Spinal cord (tissue), 10 donors: ENCODE results near the gene USP10. TPM values are rescaled to one million over a fixed set of nuclear protein-coding genes. Genes with fewer than 3 reads are reported as not detected.
A peak's percentile ranks its signal among the peaks of the same experiment; 100 is the strongest.

ENCODE experiments used
- DNase-seq, 6 donors: peaks; one replicate each; pipeline versions ENCODE4 v3.0.0 to v3.0.0-alpha.2; 2013 to 2015; ENCODE audit warnings: low spot score in 6 of 6, low read depth in 4 of 6
- H3K27ac ChIP-seq: one replicate; pipeline ENCODE4 v1.5.1; 2013; ENCODE audit warnings: low read depth, low read length, control low read depth
- H3K27me3 ChIP-seq: one replicate; pipeline ENCODE4 v1.6.1; 2013; ENCODE audit warnings: low read length; ENCODE audit not compliant: control insufficient read depth, insufficient read depth
- H3K36me3 ChIP-seq: one replicate; pipeline ENCODE4 v1.6.1; 2013; ENCODE audit warnings: low read length; ENCODE audit not compliant: control insufficient read depth, insufficient read depth
- H3K4me1 ChIP-seq: one replicate; pipeline ENCODE4 v1.6.1; 2013; ENCODE audit warnings: low read length; ENCODE audit not compliant: control insufficient read depth, insufficient read depth
- H3K4me3 ChIP-seq: one replicate; pipeline ENCODE4 v1.5.1; 2013; ENCODE audit warnings: low read depth, low read length, control low read depth
- H3K9me3 ChIP-seq: one replicate; pipeline ENCODE4 v1.6.1; 2013; ENCODE audit warnings: low read length; ENCODE audit not compliant: control insufficient read depth, insufficient read depth
- WGBS: methylation state at CpG from one replicate; pipeline ENCODE4 v1.1.5; 2013; ENCODE audit warnings: missing lambda C conversion rate; ENCODE audit not compliant: insufficient coverage; 5-methylcytosine and 5-hydroxymethylcytosine counted together
- polyA plus RNA-seq, 2 donors: library from polyadenylated mRNA; unstranded; fragments of 120-200 nt; gene quantifications; one replicate each; pipeline ENCODE4 v1.2.1, GENCODE V29; 2013; ENCODE audit not compliant: insufficient read length in 2 of 2
- total RNA-seq, 2 donors: library from RNA; depleted of rRNA in 1 of 2; stranded (reverse); fragments of 120-200 nt in 1 of 2; fragments of >200 nt in 1 of 2; gene quantifications; one replicate each; pipeline versions ENCODE4 v1.2.3 to v1.2.4, GENCODE V29; 2013 to 2014
- donor health status: healthy.

USP10 gene
- total and polyA plus RNA-seq, 4 donors = 41.5 to 108 (median 70.2) TPM

DNA sequence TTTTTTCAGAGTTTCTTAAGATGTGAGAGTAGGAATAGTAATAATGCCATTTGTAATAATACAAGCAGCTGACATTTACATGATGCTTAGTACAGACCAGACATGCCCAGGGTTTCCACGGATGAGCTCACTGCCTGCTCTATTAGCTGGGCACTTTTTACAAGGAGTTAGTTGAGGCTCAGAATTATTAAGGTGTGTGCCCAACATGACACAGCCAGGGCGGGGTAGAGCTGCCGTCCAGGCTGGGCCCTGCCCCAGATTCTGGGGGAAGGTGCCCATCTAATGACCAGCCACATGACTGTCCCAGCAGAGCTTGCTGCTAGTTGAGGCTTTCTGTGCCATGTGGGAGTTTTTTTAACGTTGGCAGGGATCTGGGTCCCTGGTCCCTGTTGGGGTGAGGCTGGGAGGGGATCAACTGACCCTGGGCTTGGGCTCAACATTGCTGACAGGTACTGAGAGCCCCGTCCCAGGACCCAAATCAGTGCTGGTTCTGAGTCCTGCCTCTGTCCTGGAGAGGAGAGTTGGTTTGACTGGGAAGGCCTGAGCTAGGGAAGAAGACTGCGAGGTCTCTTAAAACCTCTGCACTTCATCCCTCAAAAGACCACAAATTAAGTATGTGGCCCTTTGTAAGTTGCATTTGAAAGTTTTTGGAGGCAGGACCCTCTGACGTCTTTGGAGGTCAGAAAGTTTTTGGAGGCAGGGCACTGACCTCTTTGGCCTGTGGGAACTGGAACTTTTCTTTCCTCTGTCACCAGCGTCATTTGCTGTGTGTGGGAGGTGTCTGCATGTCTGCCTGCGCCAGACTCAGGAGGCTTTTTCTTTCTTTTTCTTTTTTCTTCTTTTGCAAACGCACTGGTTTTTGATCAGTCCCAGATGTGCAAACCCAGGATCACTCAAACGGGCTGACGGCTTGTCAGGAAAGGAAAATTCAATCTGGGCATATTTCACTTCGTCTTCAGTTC, 122.2 kb downstream of the USP10 start:
- Histone ChIP-seq H3K9me3 (no peaks in the 10 kb centered on the region), H3K4me3 (no peak overlapping the region), H3K36me3 (no peaks in the 10 kb centered on the region), H3K4me1 (peaks cover 36% of the 10 kb centered on the region), H3K27me3 (peaks cover 7% of the 10 kb centered on the region), H3K27ac (peak overlapping the region; percentile 29)
- WGBS = 79% methylated on average over 9 of the region's 13 CpGs
- DNase-seq = no peak

DNA sequence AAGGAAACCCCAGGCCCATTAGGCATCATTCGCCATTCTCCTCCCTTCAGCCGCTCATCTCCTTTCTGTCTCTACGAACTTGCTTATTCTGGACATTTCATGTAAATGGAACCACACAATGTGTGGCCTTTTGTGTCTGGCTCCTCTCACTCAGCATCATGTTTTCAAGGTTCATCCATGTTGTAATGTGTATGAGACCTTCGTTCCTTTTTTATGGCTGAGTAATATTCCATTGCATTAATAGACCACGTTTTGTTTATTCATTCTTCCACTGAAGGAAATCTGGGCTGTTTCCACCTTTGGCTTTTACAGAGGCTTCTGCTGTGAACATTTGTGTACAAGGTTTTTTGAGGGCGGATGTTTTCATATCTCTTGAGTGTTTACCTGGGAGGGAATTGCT, 123.2 kb downstream of the USP10 start:
- Histone ChIP-seq H3K9me3 (no peaks in the 10 kb centered on the region), H3K27ac (no peak overlapping the region), H3K4me3 (no peak overlapping the region), H3K27me3 (peaks cover 7% of the 10 kb centered on the region), H3K4me1 (peaks cover 41% of the 10 kb centered on the region), H3K36me3 (no peaks in the 10 kb centered on the region)
- no peak for DNase-seq
- WGBS = 96% methylated on average over 5 of the region's 6 CpGs

DNA sequence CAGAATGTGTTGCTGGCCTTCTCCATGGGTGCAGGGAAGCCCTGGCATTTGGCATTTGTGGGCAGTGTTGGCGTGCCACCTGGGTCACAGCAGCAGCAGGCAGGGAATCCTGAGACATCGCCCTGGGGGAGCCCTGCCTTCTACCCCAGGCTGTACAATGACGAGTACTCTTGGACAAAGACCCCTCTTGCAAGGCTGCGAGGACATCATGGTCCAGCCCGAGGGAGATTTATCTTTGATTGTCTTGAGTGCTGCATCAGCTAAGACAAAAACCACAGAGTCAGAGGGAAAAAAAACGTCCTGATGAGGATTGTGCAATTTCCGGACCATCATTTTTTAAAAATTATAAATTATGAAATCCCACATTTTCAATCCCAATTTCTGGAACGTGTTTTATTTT, 123.7 kb downstream of the USP10 start:
- H3K36me3 ChIP-seq = no peaks in the 10 kb centered on the region
- peaks cover 7% of the 10 kb centered on the region for H3K27me3 ChIP-seq
- no peak for DNase-seq
- 80% methylated on average over 3 of the region's 8 CpGs for WGBS
- no peak overlapping the region for H3K4me3 ChIP-seq
- H3K9me3 ChIP-seq = no peaks in the 10 kb centered on the region
- H3K4me1 ChIP-seq = peaks cover 41% of the 10 kb centered on the region
- no peak overlapping the region for H3K27ac ChIP-seq

DNA sequence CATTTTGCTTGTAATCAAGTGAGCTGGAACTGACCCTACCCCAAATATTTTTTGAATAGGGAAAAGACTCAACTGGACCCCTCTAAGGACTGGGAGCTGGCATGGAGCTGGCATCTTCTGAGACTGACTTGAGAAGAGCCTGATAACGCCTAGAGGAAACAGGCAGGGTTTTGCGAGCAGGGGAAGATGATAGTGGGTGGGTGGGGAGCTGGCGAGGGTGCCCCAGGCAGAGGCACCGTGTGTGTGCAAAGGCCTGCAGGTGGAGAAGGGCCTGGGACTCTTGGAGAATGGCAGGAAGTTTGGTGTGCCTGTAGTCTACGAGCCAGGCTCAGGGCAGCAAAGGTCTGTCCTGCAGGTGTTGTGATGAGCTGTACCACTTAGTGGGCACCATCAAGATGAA, 124.1 kb downstream of the USP10 start:
- H3K27ac ChIP-seq = no peak overlapping the region
- DNase-seq = no peak
- H3K36me3 ChIP-seq = no peaks in the 10 kb centered on the region
- WGBS = 67% methylated on average over 5 of the region's 5 CpGs
- no peaks in the 10 kb centered on the region for H3K9me3 ChIP-seq
- H3K4me1 ChIP-seq = peaks cover 43% of the 10 kb centered on the region
- peaks cover 7% of the 10 kb centered on the region for H3K27me3 ChIP-seq
- H3K4me3 ChIP-seq = no peak overlapping the region

DNA sequence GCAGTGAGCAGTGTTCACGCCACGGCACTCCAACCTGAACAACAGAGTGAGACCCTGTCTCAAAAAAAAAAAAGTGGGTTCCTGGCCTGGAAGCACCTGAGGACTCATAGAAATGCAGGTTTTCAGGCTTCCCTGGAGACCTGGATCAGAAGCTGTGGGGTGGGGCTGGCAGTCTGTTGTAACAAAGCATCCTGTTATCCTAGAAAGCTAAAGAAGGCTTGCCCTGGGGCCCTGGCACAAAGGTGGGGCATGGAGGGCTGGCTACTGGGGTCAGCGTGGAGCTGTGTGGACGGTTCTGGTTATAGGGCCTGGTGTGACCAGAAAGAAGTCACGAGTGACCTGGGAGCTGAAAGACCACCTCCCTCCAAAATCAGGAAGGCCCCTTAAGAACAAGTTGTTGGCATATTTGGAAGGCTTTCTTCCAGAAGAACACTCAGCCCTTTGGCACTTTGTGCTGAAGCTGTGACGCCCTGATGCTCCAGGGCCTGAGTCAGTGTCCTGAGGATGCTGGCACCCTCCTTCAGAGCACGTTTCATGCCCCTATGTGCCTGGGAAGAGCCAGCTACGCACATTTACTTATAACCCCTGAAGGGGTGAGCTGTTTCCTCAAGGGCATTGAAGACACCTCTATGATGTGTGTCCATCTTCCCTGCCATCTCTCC, 126.2 kb downstream of the USP10 start:
- H3K27ac ChIP-seq = no peak overlapping the region
- DNase-seq = no peak
- 86% methylated on average over 7 of the region's 8 CpGs for WGBS
- H3K4me1 ChIP-seq = peaks cover 32% of the 10 kb centered on the region
- H3K9me3 ChIP-seq = no peaks in the 10 kb centered on the region
- H3K36me3 ChIP-seq = no peaks in the 10 kb centered on the region
- no peaks in the 10 kb centered on the region for H3K27me3 ChIP-seq
- no peak overlapping the region for H3K4me3 ChIP-seq

DNA sequence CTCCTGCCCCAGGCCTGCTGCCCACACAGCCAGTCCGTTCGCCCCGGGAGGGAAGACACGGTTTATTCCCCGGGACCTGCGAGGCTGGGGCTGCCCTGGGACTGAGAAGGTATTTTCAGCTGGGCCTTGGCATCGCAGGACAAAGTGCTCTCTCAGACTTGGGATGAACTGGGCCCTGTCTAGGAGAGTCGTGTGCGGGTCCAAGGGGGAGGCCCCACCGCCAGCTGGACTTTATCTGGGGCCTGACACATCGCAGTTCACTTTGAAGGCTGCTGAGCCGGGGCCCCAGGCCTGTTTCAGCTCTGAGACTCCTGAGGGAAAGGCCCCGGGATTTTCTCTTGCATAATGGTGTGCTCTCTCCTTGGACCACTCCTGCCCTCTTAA, 126.8 kb downstream of the USP10 start:
- no peaks in the 10 kb centered on the region for H3K9me3 ChIP-seq
- no peak for DNase-seq
- H3K4me1 ChIP-seq = peaks cover 29% of the 10 kb centered on the region
- H3K27ac ChIP-seq = peak overlapping the region; percentile 7
- WGBS = 63% methylated on average over 13 of the region's 13 CpGs
- H3K27me3 ChIP-seq = no peaks in the 10 kb centered on the region
- H3K36me3 ChIP-seq = no peaks in the 10 kb centered on the region
- H3K4me3 ChIP-seq = no peak overlapping the region

DNA sequence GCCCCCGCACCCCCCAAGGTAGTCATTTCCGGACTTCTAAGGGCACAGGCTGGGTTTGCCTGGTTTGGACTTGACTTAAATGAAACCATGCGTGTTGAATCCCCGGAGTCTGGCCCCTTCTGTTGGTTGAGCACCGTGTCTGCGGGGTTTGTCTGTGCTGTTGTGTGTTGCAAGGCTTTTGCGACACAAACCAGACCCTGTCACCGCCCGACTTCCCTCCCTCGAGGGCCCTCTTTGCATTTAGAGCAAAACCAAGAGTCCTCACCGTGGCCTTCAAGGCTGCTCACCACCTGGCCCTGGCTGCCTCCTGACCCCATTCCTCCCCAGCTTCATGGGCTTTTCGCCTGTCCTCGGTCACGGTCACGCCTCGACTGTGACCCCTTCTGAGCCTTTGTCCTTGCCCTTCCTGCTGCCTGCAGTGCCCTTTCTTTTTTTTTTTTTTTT, 127.4 kb downstream of the USP10 start:
- WGBS = 72% methylated on average over 11 of the region's 16 CpGs
- Histone ChIP-seq H3K9me3 (no peaks in the 10 kb centered on the region), H3K4me3 (no peak overlapping the region), H3K36me3 (no peaks in the 10 kb centered on the region), H3K4me1 (peaks cover 31% of the 10 kb centered on the region), H3K27me3 (no peaks in the 10 kb centered on the region), H3K27ac (peak overlapping the region; percentile 7)
- DNase-seq = no peak

DNA sequence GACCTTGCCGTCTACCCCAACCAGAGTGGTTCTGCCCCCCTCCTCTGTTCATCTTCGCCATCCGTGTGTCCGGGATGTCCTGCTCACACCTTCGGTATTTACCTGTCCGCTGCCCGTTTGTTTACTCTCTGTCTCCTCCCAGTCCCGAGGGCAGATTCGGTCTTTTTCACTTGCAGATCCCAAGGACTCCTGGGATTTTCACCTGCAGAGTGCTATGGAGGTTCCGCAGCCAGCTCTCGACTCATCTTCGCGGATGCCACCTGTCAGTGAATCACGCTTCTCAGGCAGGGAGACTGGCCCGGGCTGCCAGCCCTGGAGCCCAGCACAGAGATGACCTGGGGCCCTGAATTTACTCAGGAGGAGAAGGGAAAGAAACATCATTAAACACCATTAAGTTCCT, 128.1 kb downstream of the USP10 start:
- no peak for DNase-seq
- H3K36me3 ChIP-seq = no peaks in the 10 kb centered on the region
- no peaks in the 10 kb centered on the region for H3K27me3 ChIP-seq
- no peaks in the 10 kb centered on the region for H3K9me3 ChIP-seq
- WGBS = 88% methylated on average over 13 of the region's 15 CpGs
- H3K4me1 ChIP-seq = peaks cover 36% of the 10 kb centered on the region
- H3K4me3 ChIP-seq = no peak overlapping the region
- H3K27ac ChIP-seq = no peak overlapping the region

DNA sequence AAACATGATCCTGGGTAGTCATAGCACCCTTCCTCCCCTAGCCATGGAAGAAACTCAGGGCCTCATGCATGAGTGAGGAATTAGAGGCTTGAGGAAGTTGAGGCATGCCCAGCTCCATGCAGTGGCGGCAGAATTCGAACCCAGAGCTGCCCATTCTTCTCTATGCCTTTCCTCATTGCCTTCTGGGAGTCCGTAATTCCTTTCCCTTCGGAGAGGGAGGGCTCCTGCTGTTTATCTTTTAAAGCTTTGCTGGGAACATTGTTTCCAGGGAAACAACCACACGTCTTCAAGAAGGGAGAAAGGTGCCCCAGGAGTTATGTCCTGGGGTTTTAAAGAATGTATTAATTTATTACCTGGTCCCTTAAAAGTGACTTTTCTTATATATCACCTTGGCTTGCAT, 128.5 kb downstream of the USP10 start:
- no peak for DNase-seq
- H3K4me1 ChIP-seq = peaks cover 36% of the 10 kb centered on the region
- H3K4me3 ChIP-seq = no peak overlapping the region
- no peaks in the 10 kb centered on the region for H3K9me3 ChIP-seq
- H3K27me3 ChIP-seq = no peaks in the 10 kb centered on the region
- H3K36me3 ChIP-seq = no peaks in the 10 kb centered on the region
- no CpG with 5 or more reads among the region's 5 CpGs for WGBS
- no peak overlapping the region for H3K27ac ChIP-seq
